PC-3 (cell line): ENCODE results near the gene CEACAM5. TPM values are rescaled to one million over a fixed set of nuclear protein-coding genes. Genes with fewer than 3 reads are reported as not detected.

ENCODE experiments used
- ATAC-seq: fragments of 200-7000 bp; cut with Tn5 transposase; 2 replicates; pipeline ENCODE4 v1.9.1; 2020; ENCODE audit warnings: mild to moderate bottlenecking, moderate library complexity
- BruUV-seq: library from RNA; stranded (reverse); fragments of 400-500 nt; replicated peaks from 2 replicates; lab custom pipeline; 2021; lab: Mats Ljungman, UMichigan
- CTCF ChIA-PET: fragments of 300-600 bp; sonication (Branson Sonifier 250); formaldehyde crosslinking; loops from one replicate; lab custom pipeline; 2022; ENCODE audit warnings: antibody characterized with exemption; lab: Charles Lee
- POLR2A ChIA-PET: fragments of 300-600 bp; sonication (Branson Sonifier 250); formaldehyde crosslinking; loops from one replicate; lab custom pipeline; 2022; ENCODE audit warnings: antibody characterized with exemption; ENCODE audit not compliant: unreplicated experiment; lab: Charles Lee
- DNase-seq: peaks from one replicate; pipeline ENCODE4 v3.0.0-alpha.2; 2015
- H2AFZ ChIP-seq: fragments of 300-600 bp; sonication (generic); 2 replicates; pipeline ENCODE4 v1.6.0; 2016; ENCODE audit warnings: antibody characterized with exemption, low read length
- H3F3A ChIP-seq: fragments of 300-600 bp; sonication (generic); one replicate; pipeline ENCODE4 v1.6.0; 2017; ENCODE audit warnings: antibody characterized with exemption, low read length, control low read depth, mild to moderate bottlenecking; ENCODE audit not compliant: unreplicated experiment
- H3K27ac ChIP-seq: fragments of 300-600 bp; sonication (generic); 2 replicates; pipeline ENCODE4 v1.5.1; 2016; ENCODE audit warnings: mild to moderate bottlenecking, low read length
- H3K27me3 ChIP-seq: fragments of 300-600 bp; sonication (generic); 2 replicates; pipeline ENCODE4 v1.6.1; 2016; ENCODE audit warnings: low read length, mixed read lengths
- H3K36me3 ChIP-seq: fragments of 300-600 bp; sonication (generic); 2 replicates; pipeline ENCODE4 v1.6.1; 2016; ENCODE audit warnings: low read depth, mixed run types, low read length, mixed read lengths
- H3K4me1 ChIP-seq: fragments of 300-600 bp; sonication (generic); 2 replicates; pipeline ENCODE4 v1.5.1; 2016; ENCODE audit warnings: low read length; ENCODE audit not compliant: insufficient read depth
- H3K4me2 ChIP-seq: fragments of 300-600 bp; sonication (generic); 2 replicates; pipeline ENCODE4 v1.6.0; 2016; ENCODE audit warnings: low read length
- H3K4me3 ChIP-seq: fragments of 300-600 bp; sonication (generic); 2 replicates; pipeline ENCODE4 v1.5.1; 2016; ENCODE audit warnings: mild to moderate bottlenecking, low read length, mixed read lengths
- H3K79me2 ChIP-seq: fragments of 300-600 bp; sonication (generic); 2 replicates; pipeline ENCODE4 v1.6.1; 2017; ENCODE audit warnings: low read length, mixed read lengths
- H3K9ac ChIP-seq: fragments of 300-600 bp; sonication (generic); 2 replicates; pipeline ENCODE4 v1.6.0; 2016; ENCODE audit warnings: mild to moderate bottlenecking, low read length
- H3K9me2 ChIP-seq: fragments of 300-600 bp; sonication (generic); replicated peaks from 2 replicates; pipeline ENCODE4 v1.6.1; 2016; ENCODE audit warnings: mixed run types, low read length, mixed read lengths
- H3K9me3 ChIP-seq: fragments of 300-600 bp; sonication (generic); 2 replicates; pipeline ENCODE4 v1.6.1; 2016; ENCODE audit warnings: low read length, mixed read lengths
- H4K20me1 ChIP-seq: fragments of 300-600 bp; sonication (generic); 2 replicates; pipeline ENCODE4 v1.6.1; 2016; ENCODE audit warnings: low read length, mixed read lengths
- CTCF ChIP-seq: fragments of 300-600 bp; sonication (generic); conservative IDR thresholded peaks from 2 replicates; pipeline ENCODE4 v1.5.1; 2017; ENCODE audit warnings: antibody characterized with exemption, low read depth, mild to moderate bottlenecking, low read length
- EZH2 ChIP-seq: fragments of 300-600 bp; sonication (generic); IDR thresholded peaks from one replicate; pipeline ENCODE4 v1.6.1; 2017; ENCODE audit warnings: antibody characterized with exemption, mild to moderate bottlenecking, low read length; ENCODE audit not compliant: unreplicated experiment
- EZH2phosphoT487 ChIP-seq: fragments of 300-600 bp; sonication (generic); IDR thresholded peaks from 2 replicates; pipeline ENCODE4 v1.6.1; 2018; ENCODE audit warnings: mild to moderate bottlenecking, antibody characterized with exemption, low read length, borderline replicate concordance
- intact Hi-C: fragments of 100-400 bp; cut with micrococcal nuclease; formaldehyde crosslinking; loops from 2 replicates; pipeline ENCODE4 v1.9.0; 2023
- total RNA-seq: library from RNA; depleted of rRNA; stranded (reverse); fragments of >200 nt; gene quantifications from 2 replicates; pipeline ENCODE4 v1.2.3, GENCODE V29; 2014

The CEACAM5 gene
- total RNA-seq, 1 experiment from 2014 or later: 2.8 TPM

GRCh38 chr19:41696402-41697197, 11.8 kb upstream of the CEACAM5 start:
- Histone ChIP-seq H3K27me3 (peaks cover 4% of the 10 kb centered on the region; the same call in 1 of the 2 replicates), H3F3A (no peaks in the 10 kb centered on the region), H3K4me1 (no peaks in the 10 kb centered on the region), H2AFZ (no peak overlapping the region), H3K9me3 (no peaks in the 10 kb centered on the region), H3K79me2 (no peaks in the 10 kb centered on the region), H3K4me3 (no peak overlapping the region), H3K9me2 (no peaks in the 10 kb centered on the region), H3K4me2 (no peak overlapping the region), H4K20me1 (no peaks in the 10 kb centered on the region), H3K27ac (no peak overlapping the region), H3K36me3 (no peaks in the 10 kb centered on the region), H3K9ac (no peak overlapping the region)
- ChIA-PET POLR2A (no interaction called here), CTCF (no interaction called here)
- BruUV-seq: no TSS peak
- TF ChIP-seq CTCF (no peak), EZH2 (no peak), EZH2phosphoT487 (no peak)
- ATAC-seq: no peak
- DNase-seq: peak; percentile 28
- intact Hi-C loops: no loop called here

GRCh38 chr19:41697198-41697855, 11.1 kb upstream of the CEACAM5 start:
- no peak overlapping the region for H3K9ac ChIP-seq
- H3K27ac ChIP-seq: no peak overlapping the region
- no peaks in the 10 kb centered on the region for H3F3A ChIP-seq
- DNase-seq (no peak), ATAC-seq (no peak)
- no peak overlapping the region for H2AFZ ChIP-seq
- TF ChIP-seq EZH2 (no peak), EZH2phosphoT487 (no peak), CTCF (no peak)
- ChIA-PET POLR2A (no interaction called here), CTCF (no interaction called here)
- no peaks in the 10 kb centered on the region for H3K9me3 ChIP-seq
- H3K4me2 ChIP-seq: no peak overlapping the region
- intact Hi-C loops: no loop called here
- H4K20me1 ChIP-seq: no peaks in the 10 kb centered on the region
- no peaks in the 10 kb centered on the region for H3K79me2 ChIP-seq
- no peak overlapping the region for H3K4me3 ChIP-seq
- peaks cover 7% of the 10 kb centered on the region; the same call in 1 of the 2 replicates for H3K4me1 ChIP-seq
- BruUV-seq: no TSS peak
- no peaks in the 10 kb centered on the region for H3K36me3 ChIP-seq
- no peaks in the 10 kb centered on the region for H3K9me2 ChIP-seq
- H3K27me3 ChIP-seq: peaks cover 4% of the 10 kb centered on the region; the same call in 1 of the 2 replicates
